H1 (cell line): ENCODE results near the gene DUOX1.
A peak's percentile ranks its signal among the peaks of the same experiment; 100 is the strongest.

ENCODE experiments used
- ATF2 ChIP-seq: IDR thresholded peaks from 2 replicates; pipeline ENCODE4 v1.6.1; 2012; ENCODE audit warnings: low read length, inconsistent platforms
- CTCF ChIP-seq, 3 experiments: IDR thresholded peaks; 1 replicate in 2 of 3; 2 replicates in 1 of 3; pipeline versions ENCODE4 v1.5.1 to v1.6.1; 2011; ENCODE audit warnings: low read length in 3 of 3, mild to moderate bottlenecking in 3 of 3, inconsistent platforms in 2 of 3, low read depth in 1 of 3, moderate library complexity in 1 of 3; ENCODE audit not compliant: insufficient read depth in 1 of 3; ENCODE audit errors: control extremely low read depth in 1 of 3
- EZH2 ChIP-seq: fragments of 200-600 bp; sonication (generic); IDR thresholded peaks from 2 replicates; pipeline ENCODE4 v1.7.1; 2012; ENCODE audit warnings: low read depth, mild to moderate bottlenecking, moderate library complexity, low read length, inconsistent platforms; ENCODE audit not compliant: severe bottlenecking
- HDAC6 ChIP-seq: IDR thresholded peaks from one replicate; pipeline ENCODE4 v1.7.1; 2012; ENCODE audit warnings: low read depth, mild to moderate bottlenecking, inconsistent platforms, low read length, moderate library complexity
- POLR2A ChIP-seq, 2 experiments: IDR thresholded peaks; 1 replicate in 1 of 2; 2 replicates in 1 of 2; pipeline ENCODE4 v1.6.1; 2011; ENCODE audit warnings: low read depth in 2 of 2, low read length in 2 of 2, mild to moderate bottlenecking in 2 of 2; ENCODE audit errors: control extremely low read depth in 1 of 2
- SIN3A ChIP-seq, 2 experiments: IDR thresholded peaks in 1 of 2; conservative IDR thresholded peaks in 1 of 2; 2 replicates each; pipeline ENCODE4 v1.6.1; 2011 to 2012; ENCODE audit warnings: low read length in 2 of 2, improper control_type of control experiment in 1 of 2, low read depth in 1 of 2, mild to moderate bottlenecking in 1 of 2
- SP2 ChIP-seq: IDR thresholded peaks from 2 replicates; pipeline ENCODE4 v1.6.1; 2012; ENCODE audit warnings: mild to moderate bottlenecking, low read length, inconsistent platforms
- SRF ChIP-seq: IDR thresholded peaks from 2 replicates; pipeline ENCODE4 v1.6.1; 2011; ENCODE audit warnings: mild to moderate bottlenecking, low read depth, low read length, moderate library complexity

GRCh38 chr15:45118131-45118588, 11.6 kb upstream of the DUOX1 start:
- peak; percentile 99 to 100 (median 100) for TF ChIP-seq CTCF (IDR thresholded peaks at IDR 0.05; ENCODE audit: control extremely low read depth in 1 of 3, insufficient read depth in 1 of 3, low read depth in 1 of 3, low read length in 3 of 3)
- no peak for TF ChIP-seq SRF
- TF ChIP-seq EZH2: no peak
- no peak for TF ChIP-seq SIN3A (conservative IDR thresholded peaks at IDR 0.05 in 1 of 2, IDR thresholded peaks at IDR 0.05 in 1 of 2; ENCODE audit: low read depth in 1 of 2, low read length in 2 of 2)
- no peak for TF ChIP-seq HDAC6
- no peak for TF ChIP-seq POLR2A (IDR thresholded peaks at IDR 0.05; ENCODE audit: control extremely low read depth in 1 of 2, low read depth in 2 of 2, low read length in 2 of 2)
- TF ChIP-seq SP2: no peak
- TF ChIP-seq ATF2: no peak
